Stimulated activated CD8-positive, alpha-beta memory T cell treated with anti-CD3 and anti-CD28 coated beads, Interleukin-4, amount 100 ng/mL, for 48 hours (primary cell): ENCODE data around the gene CBFA2T2.

Source experiments
- DNase-seq: peaks from one replicate; pipeline ENCODE4 v3.0.0-alpha.2; 2020

Gene CBFA2T2

DNA sequence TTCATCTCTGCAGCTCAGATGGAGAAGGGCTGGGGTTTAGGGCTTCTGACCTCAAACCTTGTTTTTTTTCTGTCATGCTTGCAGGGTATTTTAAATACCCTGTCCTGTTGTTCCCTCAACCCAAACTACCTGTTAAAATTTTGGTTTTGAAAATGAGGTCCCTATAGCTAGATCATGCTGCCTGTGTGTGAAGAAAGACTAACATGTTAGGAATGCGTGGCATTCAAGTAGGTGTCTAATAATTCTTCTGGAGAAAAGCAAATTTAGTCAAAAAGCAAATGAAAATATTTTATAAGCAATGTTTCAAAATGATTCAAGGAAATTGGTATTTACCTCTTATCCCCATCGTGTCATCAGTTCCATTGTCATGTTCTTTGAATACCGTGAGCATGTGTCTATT is 95.1 kb downstream of the CBFA2T2 start:
- DNase-seq = no peak

GRCh38 chr20:33585413-33585812 is 95.5 kb downstream of the CBFA2T2 start:
- no peak for DNase-seq

DNA sequence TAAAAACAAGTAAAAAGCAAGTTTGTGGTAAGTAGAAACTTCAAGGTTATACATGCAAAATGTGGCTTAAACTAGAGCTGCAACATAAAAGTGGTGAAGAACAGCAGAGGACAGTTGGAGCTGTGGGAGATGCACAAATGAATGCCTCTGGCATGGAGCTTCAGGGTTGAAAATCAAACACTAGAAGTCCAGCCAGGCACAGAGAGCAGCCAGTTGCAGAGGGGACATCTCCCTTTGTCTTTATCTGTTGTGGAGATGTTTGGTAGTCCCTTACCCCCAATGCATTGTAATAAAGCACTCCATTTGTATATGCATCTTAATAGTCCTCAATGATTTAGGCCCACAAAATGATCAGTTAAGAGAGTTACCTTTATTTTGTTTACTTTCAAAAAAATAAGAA is 99.2 kb downstream of the CBFA2T2 start:
- no peak for DNase-seq

- peak; percentile 82 for DNase-seq
Observed at GRCh38 chr20:33591901-33592300, 102.0 kb downstream of the CBFA2T2 start.

- DNase-seq = no peak
Observed at GRCh38 chr20:33594743-33595142, 104.8 kb downstream of the CBFA2T2 start.

DNA sequence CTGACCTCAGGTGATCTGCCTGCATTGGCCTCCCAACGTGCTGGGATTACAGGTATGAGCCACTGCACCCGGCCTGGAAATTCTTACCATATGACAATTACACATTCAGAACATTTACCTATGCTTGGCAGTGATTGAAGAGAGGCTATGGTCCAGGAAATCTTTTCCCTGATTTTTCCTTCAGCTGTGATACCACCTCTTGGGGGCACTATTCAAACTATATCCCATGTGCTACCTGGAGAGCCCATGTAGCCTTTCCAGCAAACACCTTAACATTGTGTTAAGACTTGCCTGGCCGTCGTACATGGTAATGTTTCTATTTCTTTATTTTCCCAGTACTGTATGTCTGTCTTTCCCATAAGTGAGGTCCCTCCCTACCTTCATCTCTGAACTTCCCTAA is 110.5 kb downstream of the CBFA2T2 start:
- DNase-seq = no peak

DNA sequence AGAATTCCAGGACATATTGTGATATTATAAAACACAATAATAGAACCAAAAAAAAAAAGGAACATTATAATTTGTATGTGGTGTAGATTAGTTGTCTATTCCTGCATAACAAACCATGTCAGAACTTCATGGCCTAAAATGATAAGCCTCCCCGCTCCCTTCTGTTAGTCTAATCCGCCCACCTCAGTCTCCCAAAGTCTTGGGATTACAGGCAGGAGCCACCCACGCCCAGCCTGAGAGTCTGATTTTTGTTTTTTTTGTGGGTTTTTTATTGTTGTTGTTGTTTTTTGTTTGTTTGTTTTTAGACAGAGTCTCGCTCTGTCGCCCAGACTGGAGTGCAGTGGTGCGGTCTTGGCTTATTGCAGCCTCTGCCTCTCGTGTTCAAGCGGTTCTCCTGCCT is 111.1 kb downstream of the CBFA2T2 start:
- DNase-seq = no peak

GRCh38 chr20:33601861-33602260 is 112.0 kb downstream of the CBFA2T2 start:
- no peak for DNase-seq

DNA sequence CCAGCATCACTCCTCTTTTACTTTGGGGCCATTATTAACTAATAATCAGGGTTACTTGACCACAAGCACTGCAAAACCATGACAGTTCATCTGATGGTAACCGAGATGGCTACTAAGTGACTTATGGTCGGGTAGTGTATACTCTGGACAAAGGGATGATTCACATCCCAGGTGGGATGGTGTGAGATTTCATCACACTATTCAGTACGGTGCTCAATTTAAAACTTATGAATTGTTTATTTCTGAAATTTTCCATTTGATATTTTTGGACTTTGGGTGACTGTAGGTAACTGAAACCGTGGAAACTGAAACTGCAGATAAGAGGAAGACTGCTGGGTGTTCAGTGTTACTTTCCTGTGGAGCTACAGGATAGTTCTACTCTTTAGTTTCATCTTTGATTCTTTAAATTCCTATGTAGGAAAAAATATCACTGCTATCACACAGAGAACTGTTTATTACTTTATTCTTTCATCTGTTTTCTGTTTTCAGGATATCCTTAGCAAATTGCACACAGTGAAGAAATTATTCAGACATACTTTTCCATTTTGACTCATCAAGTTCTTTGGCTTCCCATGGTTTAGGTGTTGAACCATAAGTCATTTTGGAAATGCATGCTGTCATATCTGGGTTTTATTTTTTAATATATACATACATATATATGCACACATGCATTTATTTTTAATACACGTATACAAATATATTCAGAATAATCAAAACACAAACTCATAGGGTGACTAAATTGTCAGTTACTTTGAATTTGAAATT is 113.1 kb downstream of the CBFA2T2 start:
- no peak for DNase-seq

DNA sequence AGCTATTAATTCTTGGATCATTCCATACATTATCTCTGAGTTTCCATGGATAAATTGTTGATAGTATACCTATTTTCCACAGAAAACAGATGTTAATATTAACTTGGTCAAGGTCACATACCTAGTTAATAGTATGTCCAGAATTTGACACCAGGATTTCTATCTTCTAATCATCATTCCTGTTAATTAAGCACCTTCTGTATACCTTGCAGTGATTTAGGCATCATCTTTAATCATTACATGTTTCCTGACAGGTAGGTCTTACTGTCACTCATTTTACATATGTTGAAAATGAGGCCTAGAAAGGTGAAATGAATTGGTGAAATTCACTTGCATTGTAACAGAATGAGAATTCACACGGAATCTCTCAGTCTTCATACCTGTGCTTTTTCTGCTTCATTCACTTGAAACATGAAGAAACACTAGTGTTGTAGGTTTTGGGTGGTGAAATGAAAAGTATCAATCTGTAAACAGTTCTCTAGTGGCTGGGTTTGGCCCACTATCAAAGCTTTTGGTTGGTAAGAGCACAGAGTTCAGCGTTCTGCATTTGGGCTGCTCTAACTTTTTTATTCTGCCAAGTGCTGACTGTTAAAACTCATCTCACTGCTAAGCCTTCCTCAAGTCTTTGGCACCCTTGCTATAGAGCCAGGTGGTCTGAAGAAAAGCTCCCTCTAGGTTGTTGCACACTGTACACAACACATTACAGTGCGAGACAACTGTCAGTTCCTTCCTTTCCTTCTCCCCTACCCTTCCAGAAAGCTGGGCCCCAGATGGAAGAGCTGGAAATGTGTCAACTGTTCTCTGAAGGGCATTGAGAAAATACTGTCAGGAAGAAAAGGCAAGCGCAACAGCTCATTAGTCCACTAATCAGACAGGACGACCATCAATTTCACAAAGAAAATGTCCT is 114.4 kb downstream of the CBFA2T2 start:
- DNase-seq = no peak

DNA sequence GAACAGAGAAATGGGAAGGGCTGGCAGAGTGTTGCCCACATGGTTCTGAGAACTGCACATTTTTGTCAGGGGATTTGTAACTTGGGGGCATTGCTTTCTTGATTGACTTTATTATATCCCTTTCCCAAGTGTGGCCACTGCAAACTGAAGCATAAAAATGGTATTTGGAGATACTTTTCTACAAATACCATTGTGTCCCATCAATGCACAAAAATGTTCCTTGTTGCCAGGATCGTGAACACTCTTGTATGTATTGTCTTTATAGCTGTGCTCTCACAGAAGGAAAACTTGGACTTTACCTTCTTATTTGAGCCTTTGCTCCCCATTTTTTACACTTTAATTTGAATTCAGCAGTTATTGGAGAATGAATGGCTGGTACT is 115.1 kb downstream of the CBFA2T2 start:
- no peak for DNase-seq

GRCh38 chr20:33606118-33606771 is 116.3 kb downstream of the CBFA2T2 start:
- DNase-seq = no peak

DNA sequence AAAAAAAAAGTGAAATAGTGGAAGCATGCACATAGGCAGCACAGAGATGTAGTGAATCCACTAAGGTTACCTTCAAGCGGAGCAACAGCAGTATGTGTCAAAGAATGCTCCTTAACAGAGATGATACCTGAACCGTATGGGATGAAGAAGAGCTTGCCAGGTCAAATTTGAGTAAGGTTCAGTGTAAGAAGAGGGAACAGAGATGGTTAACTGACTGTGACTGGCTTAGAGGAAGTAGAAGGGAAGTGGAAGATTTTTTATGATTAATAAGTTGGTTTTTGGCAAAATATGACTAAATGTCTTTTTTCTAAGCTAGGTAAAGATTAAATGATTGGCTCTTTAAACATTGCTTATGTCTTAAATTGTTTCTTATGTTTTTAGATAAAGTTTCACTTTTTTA is 119.6 kb downstream of the CBFA2T2 start:
- no peak for DNase-seq

DNA sequence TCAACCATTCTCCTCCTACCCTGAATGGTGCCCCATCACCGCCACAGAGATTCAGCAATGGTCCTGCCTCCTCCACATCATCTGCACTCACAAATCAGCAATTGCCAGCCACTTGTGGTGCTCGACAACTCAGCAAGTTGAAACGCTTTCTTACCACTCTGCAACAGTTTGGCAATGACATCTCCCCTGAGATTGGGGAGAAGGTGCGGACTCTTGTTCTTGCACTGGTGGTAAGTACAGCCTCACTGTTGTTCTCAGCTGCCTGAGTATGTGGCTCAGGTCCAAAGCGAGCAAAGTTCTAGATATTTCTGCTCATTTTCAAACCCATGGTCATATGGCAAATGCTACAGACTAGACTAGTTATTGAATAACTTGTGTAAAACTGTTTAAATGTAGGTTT is 121.2 kb downstream of the CBFA2T2 start:
- no peak for DNase-seq

DNA sequence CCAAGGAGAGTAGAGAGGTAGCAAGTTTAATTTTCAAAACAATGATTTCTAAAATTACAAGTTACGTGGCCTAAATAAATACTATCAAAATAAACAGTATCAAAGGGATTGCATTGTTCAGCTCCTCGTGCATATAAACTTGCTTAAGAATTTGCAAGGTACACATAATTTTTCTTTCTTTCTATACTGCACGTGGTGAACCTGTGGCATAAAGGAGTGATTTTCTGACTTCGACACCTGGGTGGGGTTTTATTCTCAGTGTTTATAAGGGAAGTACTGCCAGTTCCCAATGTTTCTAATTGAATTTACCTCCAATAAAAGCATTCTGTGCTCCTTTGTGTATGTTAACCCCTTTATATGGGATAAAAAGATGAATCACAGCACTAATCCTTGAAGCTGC is 122.1 kb downstream of the CBFA2T2 start:
- no peak for DNase-seq

DNA sequence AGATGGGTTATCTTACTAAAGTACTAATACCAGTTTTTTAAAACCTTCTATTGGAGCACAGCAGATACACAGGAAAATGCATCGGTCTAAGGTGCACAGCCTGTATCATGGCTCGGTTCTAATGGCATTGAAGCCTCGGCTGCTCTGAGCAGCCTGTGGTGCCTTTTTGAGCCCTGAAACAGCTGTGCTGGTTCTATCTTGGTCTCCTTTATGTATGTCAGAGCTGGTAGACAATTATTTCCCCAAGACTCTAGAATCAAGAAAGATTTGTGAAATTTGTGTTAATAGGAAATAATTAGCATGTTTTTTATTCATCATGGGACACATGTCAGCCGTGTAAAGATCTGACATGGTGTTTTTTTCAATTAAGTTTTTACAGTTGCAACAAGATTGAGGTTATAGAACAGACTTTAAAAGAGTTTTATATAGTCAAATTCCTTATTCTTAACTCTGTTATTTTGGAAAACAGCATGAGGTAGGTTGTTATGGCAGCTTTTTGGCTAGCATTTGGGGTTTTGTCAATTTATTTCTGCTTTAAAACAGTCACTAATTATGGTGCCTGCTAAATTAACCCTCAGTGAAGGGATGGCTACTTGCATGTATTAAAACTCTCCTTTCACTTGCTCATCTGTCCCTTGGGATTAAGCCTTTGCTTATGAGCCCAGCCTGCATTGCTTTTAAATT is 132.0 kb downstream of the CBFA2T2 start:
- no peak for DNase-seq

DNA sequence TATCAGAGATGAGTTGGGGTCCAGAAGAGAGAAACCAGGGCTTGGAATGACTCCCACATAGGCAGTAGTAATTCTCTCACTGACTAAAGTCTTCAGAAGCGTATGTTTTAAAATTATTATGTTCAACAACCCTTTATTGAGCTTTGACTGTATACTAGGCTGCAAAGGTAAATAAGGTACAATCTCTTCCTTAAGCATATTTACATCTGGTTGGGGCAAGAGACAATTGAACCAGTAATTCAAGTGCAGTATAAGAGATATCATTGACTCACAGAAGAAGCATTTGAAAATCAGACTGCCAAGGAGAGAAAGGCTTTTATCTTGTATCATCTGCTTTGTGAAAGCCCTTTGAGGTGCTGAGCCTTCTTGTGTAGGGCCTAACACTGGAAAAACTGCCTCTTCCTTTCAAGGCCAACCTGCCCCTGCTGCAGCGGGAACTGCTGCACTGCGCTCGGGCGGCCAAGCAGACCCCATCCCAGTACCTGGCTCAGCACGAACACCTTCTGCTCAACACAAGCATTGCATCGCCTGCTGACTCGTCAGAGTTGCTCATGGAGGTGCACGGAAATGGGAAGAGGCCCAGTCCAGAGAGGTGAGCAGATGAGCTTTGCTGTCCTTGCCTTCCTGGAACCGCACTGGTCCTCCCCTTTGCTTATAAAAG is 132.9 kb downstream of the CBFA2T2 start:
- DNase-seq = no peak

GRCh38 chr20:33624399-33624798 is 134.5 kb downstream of the CBFA2T2 start:
- DNase-seq = no peak

DNA sequence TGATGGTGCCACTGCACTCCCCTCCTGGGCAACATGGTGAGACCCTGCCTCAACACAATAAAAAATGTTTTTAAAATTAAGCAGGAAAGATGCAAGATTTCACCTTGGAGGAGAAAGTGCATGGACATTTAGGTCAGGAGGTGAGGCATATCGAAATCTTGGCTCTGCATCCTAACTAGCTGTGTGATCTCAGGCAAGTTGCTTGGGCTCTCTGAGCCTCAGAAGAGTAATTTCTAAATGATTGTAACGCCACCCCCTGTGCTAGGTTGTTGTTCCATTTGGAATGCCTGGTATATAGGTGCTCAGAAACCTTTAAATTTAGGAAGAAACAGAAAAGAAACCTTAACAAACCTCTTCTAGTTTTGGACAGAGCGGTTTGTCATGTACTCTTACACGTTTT is 136.3 kb downstream of the CBFA2T2 start:
- no peak for DNase-seq

- DNase-seq = no peak
Observed at GRCh38 chr20:33627577-33628216, 137.8 kb downstream of the CBFA2T2 start.

GRCh38 chr20:33629533-33629932 is 139.6 kb downstream of the CBFA2T2 start:
- no peak for DNase-seq

- DNase-seq = no peak
Observed at GRCh38 chr20:33629979-33630378, 140.1 kb downstream of the CBFA2T2 start.
